H1 (cell line): ENCODE results near the gene DEK. TPM values are rescaled to one million over a fixed set of nuclear protein-coding genes. Genes with fewer than 3 reads are reported as not detected.
A peak's percentile ranks its signal among the peaks of the same experiment; 100 is the strongest.
"Not testable (repeated sequence)": the region's sequence is repeated elsewhere in the genome, so short reads cannot be mapped to it uniquely, and the experiment has no call there.

Source experiments
- CTCF ChIA-PET: fragments of 300-600 bp; sonication (Branson Sonifier 250); formaldehyde crosslinking; loops from one replicate; lab custom pipeline; 2021; ENCODE audit not compliant: partially characterized antibody; lab: Charles Lee
- POLR2A ChIA-PET: fragments of 300-600 bp; sonication (Branson Sonifier 250); formaldehyde crosslinking; loops from one replicate; lab custom pipeline; 2021; ENCODE audit warnings: inconsistent platforms; ENCODE audit not compliant: partially characterized antibody; lab: Charles Lee
- DNase-seq, 2 experiments: peaks; one replicate each; pipeline versions ENCODE4 v3.0.0 to v3.0.0-alpha.2; 2010 to 2022; ENCODE audit warnings: low spot score in 2 of 2, low read depth in 1 of 2, mixed read lengths in 1 of 2
- FAIRE-seq: peaks from 2 replicates; lab custom pipeline; 2011; peaks lifted over from hg19 to GRCh38; lab: Jason Lieb, UNC
- H2AFZ ChIP-seq: 2 replicates; pipeline ENCODE4 v1.8.1; 2012; ENCODE audit warnings: low read length, inconsistent platforms
- H2AK5ac ChIP-seq: 2 replicates; pipeline ENCODE4 v1.6.1; 2013; ENCODE audit warnings: low read depth, low read length
- H2BK120ac ChIP-seq: replicated peaks from 2 replicates; pipeline ENCODE3; 2013; ENCODE audit warnings: low read depth, low read length, inconsistent platforms
- H2BK12ac ChIP-seq: 2 replicates; pipeline ENCODE4 v1.6.1; 2013; ENCODE audit warnings: low read depth, low read length
- H2BK15ac ChIP-seq: 2 replicates; pipeline ENCODE4 v1.6.1; 2013; ENCODE audit warnings: low read length
- H2BK20ac ChIP-seq: 2 replicates; pipeline ENCODE4 v1.6.1; 2013; ENCODE audit warnings: low read length
- H2BK5ac ChIP-seq: 2 replicates; pipeline ENCODE4 v1.6.1; 2013; ENCODE audit warnings: low read depth, low read length
- H3K14ac ChIP-seq: 2 replicates; pipeline ENCODE4 v1.6.1; 2013; ENCODE audit warnings: inconsistent platforms; ENCODE audit not compliant: insufficient read length
- H3K18ac ChIP-seq: 2 replicates; pipeline ENCODE4 v1.6.1; 2013; ENCODE audit warnings: low read length; ENCODE audit errors: extremely low read depth
- H3K23ac ChIP-seq: 2 replicates; pipeline ENCODE4 v1.6.1; 2013; ENCODE audit warnings: inconsistent platforms; ENCODE audit not compliant: insufficient read length
- H3K23me2 ChIP-seq: 2 replicates; pipeline ENCODE4 v1.6.1; 2013; ENCODE audit warnings: low read depth, low read length
- H3K27ac ChIP-seq: 2 replicates; pipeline ENCODE4 v1.6.1; 2011; ENCODE audit warnings: low read depth, low read length, inconsistent platforms
- H3K27me3 ChIP-seq, 4 experiments: replicated peaks in 1 of 4; 1 replicate in 1 of 4; 2 replicates in 3 of 4; pipeline versions ENCODE4 v1.6.1 to v1.8.1; 2011 to 2013; ENCODE audit warnings: low read length in 3 of 4, mild to moderate bottlenecking in 3 of 4, inconsistent platforms in 2 of 4, mixed read lengths in 2 of 4, moderate library complexity in 1 of 4; ENCODE audit not compliant: control insufficient read depth in 3 of 4, insufficient read depth in 3 of 4; ENCODE audit errors: extremely low read depth in 1 of 4
- H3K36me3 ChIP-seq, 4 experiments: 2 replicates each; pipeline versions ENCODE4 v1.6.1 to v1.8.1; 2011 to 2013; ENCODE audit warnings: mild to moderate bottlenecking in 4 of 4, low read length in 3 of 4, moderate library complexity in 2 of 4, control low read depth in 1 of 4, inconsistent platforms in 1 of 4; ENCODE audit not compliant: insufficient read depth in 4 of 4, control insufficient read depth in 2 of 4
- H3K4ac ChIP-seq: replicated peaks from 2 replicates; pipeline ENCODE3; 2013; ENCODE audit warnings: low read length, low read depth, mixed read lengths, inconsistent platforms; ENCODE audit not compliant: insufficient read length
- H3K4me1 ChIP-seq, 4 experiments: replicated peaks in 1 of 4; 1 replicate in 1 of 4; 2 replicates in 3 of 4; pipeline versions ENCODE4 v1.6.1 to v1.8.1; 2011 to 2013; ENCODE audit warnings: low read length in 3 of 4, inconsistent platforms in 2 of 4, mixed read lengths in 1 of 4; ENCODE audit not compliant: insufficient read depth in 4 of 4, control insufficient read depth in 3 of 4
- H3K4me2 ChIP-seq, 2 experiments: 2 replicates each; pipeline versions ENCODE4 v1.6.1 to v1.8.1; 2011 to 2013; ENCODE audit warnings: low read depth in 2 of 2, low read length in 2 of 2, control low read depth in 1 of 2, inconsistent platforms in 1 of 2, mild to moderate bottlenecking in 1 of 2; ENCODE audit not compliant: insufficient read depth in 1 of 2
- H3K4me3 ChIP-seq, 4 experiments: fragments of 200-600, 300-600 bp in 1 of 4; sonication (generic), shearing (Covaris generic), sonication (Bioruptor Twin) in 1 of 4; 2 replicates each; pipeline versions ENCODE4 v1.5.1 to v1.8.1; 2011 to 2016; ENCODE audit warnings: low read length in 4 of 4, low read depth in 3 of 4, control low read depth in 2 of 4, inconsistent platforms in 2 of 4, mild to moderate bottlenecking in 2 of 4, mixed read lengths in 1 of 4, moderate library complexity in 1 of 4; ENCODE audit not compliant: insufficient read depth in 2 of 4; ENCODE audit errors: extremely low read depth in 1 of 4
- H3K56ac ChIP-seq: replicated peaks from 2 replicates; pipeline ENCODE3; 2013; ENCODE audit warnings: low read depth, mild to moderate bottlenecking, mixed read lengths, low read length, inconsistent platforms; ENCODE audit not compliant: insufficient read length
- H3K79me1 ChIP-seq: 2 replicates; pipeline ENCODE4 v1.6.1; 2013; ENCODE audit warnings: low read depth, low read length, control low read depth
- H3K79me2 ChIP-seq, 2 experiments: 2 replicates each; pipeline versions ENCODE4 v1.6.1 to v1.8.1; 2012 to 2013; ENCODE audit warnings: low read length in 2 of 2, mild to moderate bottlenecking in 2 of 2, inconsistent platforms in 1 of 2; ENCODE audit not compliant: insufficient read depth in 2 of 2, control insufficient read depth in 1 of 2
- H3K9ac ChIP-seq, 4 experiments: replicated peaks in 1 of 4; 1 replicate in 1 of 4; 2 replicates in 3 of 4; pipeline versions ENCODE4 v1.6.1 to v1.8.1; 2011 to 2013; ENCODE audit warnings: low read depth in 3 of 4, low read length in 3 of 4, control low read depth in 2 of 4, mild to moderate bottlenecking in 2 of 4, moderate library complexity in 2 of 4, inconsistent platforms in 1 of 4; ENCODE audit errors: extremely low read depth in 1 of 4
- H3K9me3 ChIP-seq, 2 experiments: 2 replicates each; pipeline versions ENCODE4 v1.6.1 to v1.8.1; 2012 to 2013; ENCODE audit warnings: mild to moderate bottlenecking in 2 of 2, moderate library complexity in 2 of 2, control low read depth in 1 of 2, inconsistent platforms in 1 of 2, low read depth in 1 of 2, low read length in 1 of 2, mixed read lengths in 1 of 2; ENCODE audit not compliant: insufficient read depth in 2 of 2
- H4K20me1 ChIP-seq, 2 experiments: replicated peaks in 1 of 2; 2 replicates each; pipeline versions ENCODE3 to v1.8.1; 2011 to 2013; ENCODE audit warnings: inconsistent platforms in 2 of 2, low read length in 2 of 2, mild to moderate bottlenecking in 1 of 2; ENCODE audit not compliant: insufficient read depth in 2 of 2, control insufficient read depth in 1 of 2
- H4K5ac ChIP-seq: 2 replicates; pipeline ENCODE4 v1.6.1; 2013; ENCODE audit warnings: low read length, low read depth, mixed read lengths, inconsistent platforms; ENCODE audit not compliant: insufficient read length
- H4K8ac ChIP-seq: 2 replicates; pipeline ENCODE4 v1.8.0; 2013; ENCODE audit warnings: mild to moderate bottlenecking, moderate library complexity, low read length, inconsistent platforms; ENCODE audit not compliant: insufficient read depth; ENCODE audit errors: extremely low read depth
- H4K91ac ChIP-seq: replicated peaks from 2 replicates; pipeline ENCODE3; 2013; ENCODE audit warnings: low read length, mixed read lengths, inconsistent platforms; ENCODE audit not compliant: insufficient read length
- WGBS, 2 experiments: shearing (Covaris generic) in 1 of 2; methylation state at CpG; one replicate each; pipeline versions ENCODE4 v1.1.6 to v1.1.7; 2013 to 2015; ENCODE audit warnings: low lambda C conversion rate in 2 of 2, mixed read lengths in 2 of 2, inconsistent platforms in 1 of 2, low coverage in 1 of 2, missing lambda C conversion rate in 1 of 2; ENCODE audit not compliant: insufficient replicate concordance in 2 of 2, insufficient coverage in 1 of 2, insufficient read length in 1 of 2; ENCODE audit errors: extremely low coverage in 1 of 2, missing lambda C conversion rate in 1 of 2; 5-methylcytosine and 5-hydroxymethylcytosine counted together
- polyA plus RNA-seq, 7 experiments: library from polyadenylated mRNA; depleted of rRNA in 3 of 7; stranded (reverse) in 5 of 7; unstranded in 2 of 7; fragments of >200 nt in 5 of 7; fragments of 200-250 nt in 2 of 7; gene quantifications; 1 replicate in 5 of 7; 2 replicates in 1 of 7; 4 replicates in 1 of 7; pipeline versions ENCODE4 v1.2.1 to v1.2.3, GENCODE V29; 2011 to 2013; ENCODE audit warnings: missing spikeins in 2 of 7, mixed read lengths in 2 of 7
- total RNA-seq: library from RNA; stranded (reverse); fragmentation: NEBNext Ultra II Directional; extraction: Animal tissue kit (Norgen Biotek cat#: 25700); gene quantifications from 2 replicates; pipeline ENCODE4 v1.2.1, GENCODE V29; 2021

DEK gene
- total and polyA plus RNA-seq, 2 of the 8 experiments (the other 6 are each of a cell fraction or from before 2014, with no cell fraction given), result 40.0 to 228 TPM

DNA sequence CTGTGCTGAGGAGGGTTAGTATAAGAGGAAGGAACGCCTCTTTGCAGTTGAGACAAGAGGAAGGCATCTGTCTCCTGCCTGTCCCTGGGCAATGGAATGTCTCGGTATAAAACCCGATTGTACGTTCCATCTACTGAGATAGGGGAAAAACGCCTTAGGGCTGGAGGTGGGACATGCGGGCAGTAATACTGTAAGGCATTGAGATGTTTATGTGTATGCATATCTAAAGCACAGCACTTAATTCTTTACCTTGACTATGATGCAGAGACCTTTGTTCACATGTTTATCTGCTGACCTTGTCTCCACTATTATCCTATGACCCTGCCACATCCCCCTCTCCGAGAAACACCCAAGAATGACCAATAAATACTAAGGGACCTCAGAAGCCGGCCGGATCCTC, 37.2 kb downstream of the DEK start:
- H3K4ac ChIP-seq, H3K4me3 ChIP-seq, H2AK5ac ChIP-seq, H3K4me1 ChIP-seq, H3K23ac ChIP-seq, H4K5ac ChIP-seq, H3K9ac ChIP-seq, H2BK15ac ChIP-seq, H2AFZ ChIP-seq, H2BK12ac ChIP-seq, H3K27ac ChIP-seq, H3K4me2 ChIP-seq, H2BK5ac ChIP-seq, H3K14ac ChIP-seq, H3K79me1 ChIP-seq, H2BK120ac ChIP-seq, H4K8ac ChIP-seq, H2BK20ac ChIP-seq, H3K23me2 ChIP-seq, H3K27me3 ChIP-seq, H3K18ac ChIP-seq, FAIRE-seq, H4K20me1 ChIP-seq, H4K91ac ChIP-seq, H3K56ac ChIP-seq, POLR2A ChIA-PET: not testable (repeated sequence)
- WGBS, 2 experiments, result 82% methylated on average over 9 of the region's 9 CpGs; no CpG with 5 or more reads in 1 of the 2 experiments
- CTCF ChIA-PET, result interaction anchor here (1.0 to 1.3 kb wide), 2 partner anchors 8 to 19 kb away, joined by 3 read pairs; no protein-coding TSS in a partner anchor
- H3K36me3 ChIP-seq, result peaks cover 6 to 75% (median 49%) of the 10 kb centered on the region in 4 experiments; a peak in 7 of 8 replicates
- peaks cover 0 to 16% of the 10 kb centered on the region in 2 experiments; a peak in 2 of 4 replicates for H3K79me2 ChIP-seq
- DNase-seq, result peak in 1 of 2 experiments; percentile 42
- peaks cover 14 to 16% of the 10 kb centered on the region in 2 experiments for H3K9me3 ChIP-seq
